ENCODE data around the gene MAS1L.

Gene MAS1L

DNA sequence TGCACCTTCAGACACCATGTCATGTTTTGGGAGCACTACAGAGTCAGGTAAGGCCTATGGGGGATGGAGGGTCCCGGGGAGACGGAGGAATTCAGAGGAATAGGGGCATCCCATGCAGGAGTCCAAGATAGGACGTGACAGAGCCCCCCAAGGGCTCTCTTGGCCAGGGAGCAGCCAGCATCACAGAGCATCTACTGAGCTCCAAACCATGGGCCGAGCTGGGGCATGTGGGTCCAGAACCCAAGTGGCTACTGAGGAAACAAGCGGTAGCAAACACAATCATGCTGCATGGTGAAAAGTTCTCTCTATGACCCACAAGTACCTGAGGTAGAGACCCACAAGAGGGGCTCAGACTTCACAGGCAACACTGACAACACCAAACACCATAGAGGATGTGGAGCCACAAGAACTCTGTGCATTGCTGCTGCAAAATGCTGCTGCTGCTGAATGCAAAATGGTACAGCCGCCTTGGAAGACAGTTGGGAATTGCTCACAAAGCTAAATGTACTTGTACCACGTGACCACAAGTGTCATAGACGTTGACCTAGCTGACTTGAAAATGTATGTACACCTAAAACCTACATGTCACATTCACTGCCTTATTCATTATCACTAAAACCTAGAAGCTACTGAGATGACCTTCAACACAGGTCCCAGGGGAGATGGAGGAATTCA lies 33.4 kb upstream of the MAS1L start:
- TF ChIP-seq CTCF (IDR thresholded peaks at IDR 0.05; ENCODE audit: insufficient read depth, missing control alignments): no peak
- DNase-seq (ENCODE audit: insufficient read length, low spot score) (no peak), FAIRE-seq (no peak)

- DNase-seq (ENCODE audit: insufficient read length, low spot score) (no peak), FAIRE-seq (no peak)
- TF ChIP-seq CTCF (IDR thresholded peaks at IDR 0.05; ENCODE audit: insufficient read depth, missing control alignments): no peak
These were observed 32.5 kb upstream of the MAS1L start for GRCh38 chr6:29520232-29520631.

GRCh38 chr6:29519291-29520010 lies 31.7 kb upstream of the MAS1L start:
- no peak for TF ChIP-seq CTCF (IDR thresholded peaks at IDR 0.05; ENCODE audit: insufficient read depth, missing control alignments)
- DNase-seq (ENCODE audit: insufficient read length, low spot score) (no peak), FAIRE-seq (no peak)

- FAIRE-seq (no peak), DNase-seq (ENCODE audit: insufficient read length, low spot score) (no peak)
- TF ChIP-seq CTCF (IDR thresholded peaks at IDR 0.05; ENCODE audit: insufficient read depth, missing control alignments): no peak
These were observed 30.1 kb upstream of the MAS1L start for GRCh38 chr6:29517728-29518440.

DNA sequence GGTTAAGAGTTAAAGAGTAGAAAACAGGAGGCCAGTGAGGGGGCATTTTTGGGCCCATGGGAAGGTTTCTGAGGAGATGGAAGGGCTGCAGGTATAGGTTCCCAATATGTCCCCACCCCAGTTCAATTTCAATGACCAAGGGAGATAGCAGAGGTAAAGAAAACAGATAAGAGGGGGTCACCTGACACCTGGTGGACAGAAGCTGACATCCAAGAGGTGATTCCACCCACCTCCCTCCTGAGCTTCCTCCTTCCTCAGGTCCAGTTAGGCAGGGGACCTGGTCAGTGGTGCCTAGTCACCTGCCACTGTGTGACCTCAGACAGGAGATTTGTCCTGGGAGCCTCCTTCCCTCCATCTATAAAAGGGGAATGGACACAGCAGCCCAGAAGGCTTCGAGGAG lies 29.5 kb upstream of the MAS1L start:
- TF ChIP-seq CTCF (IDR thresholded peaks at IDR 0.05; ENCODE audit: insufficient read depth, missing control alignments): no peak
- no peak for DNase-seq (ENCODE audit: insufficient read length, low spot score)
- FAIRE-seq: no peak

GRCh38 chr6:29516108-29516507 lies 28.4 kb upstream of the MAS1L start:
- FAIRE-seq (no peak), DNase-seq (ENCODE audit: insufficient read length, low spot score) (no peak)
- no peak for TF ChIP-seq CTCF (IDR thresholded peaks at IDR 0.05; ENCODE audit: insufficient read depth, missing control alignments)
